ENCODE results near the gene TRMT2B.

- TF ChIP-seq CTCF (IDR thresholded peaks at IDR 0.05; ENCODE audit: low read length) (no peak), EZH2phosphoT487 (IDR thresholded peaks at IDR 0.05; ENCODE audit: low read length) (no peak)
These were observed 29.3 kb upstream of the TRMT2B start for GRCh38 chrX:101081231-101081630.

Measured in MM.1S (cell line).